T-helper 9 cell (primary cell): Measurements from ENCODE around the gene PPP1R13L.
"Not testable (repeated sequence)": the region's sequence is repeated elsewhere in the genome, so short reads cannot be mapped to it uniquely, and the experiment has no call there.

Experiments
- DNase-seq: peaks from one replicate; pipeline ENCODE4 v3.0.0-alpha.2; 2020

Gene PPP1R13L

GRCh38 chr19:45342911-45343310, 62.0 kb downstream of the PPP1R13L start:
- no peak for DNase-seq

GRCh38 chr19:45340899-45341453, 63.9 kb downstream of the PPP1R13L start:
- DNase-seq = no peak

GRCh38 chr19:45340232-45340898, 64.5 kb downstream of the PPP1R13L start, which contains the start of gene KLC3:
Gene KLC3 (plus strand): TSS chr19:45340750. CDS start chr19:45345542, 4,792 bp downstream.
- DNase-seq = peak; percentile 30

GRCh38 chr19:45339629-45340028, 65.2 kb downstream of the PPP1R13L start:
- no peak for DNase-seq

GRCh38 chr19:45336696-45337251, 68.1 kb downstream of the PPP1R13L start:
- no peak for DNase-seq

- DNase-seq = not testable (repeated sequence)
These were observed 70.0 kb downstream of the PPP1R13L start for GRCh38 chr19:45334881-45335280.

GRCh38 chr19:45333609-45334303, 71.1 kb downstream of the PPP1R13L start:
- DNase-seq = no peak

- no peak for DNase-seq
These were observed 73.5 kb downstream of the PPP1R13L start for GRCh38 chr19:45331411-45331810.
